ENCODE data around the gene SLC38A2. TPM values are rescaled to one million over a fixed set of nuclear protein-coding genes. Genes with fewer than 3 reads are reported as not detected.

Gene SLC38A2
- total RNA-seq, 1 experiment from 2014 or later: 453 TPM

- no peak for DNase-seq
- Histone ChIP-seq H3K14ac (ENCODE audit: insufficient read depth, low read length) (no peak overlapping the region), H3K27me3 (ENCODE audit: insufficient read depth, low read length) (no peaks in the 10 kb centered on the region), H2AFZ (ENCODE audit: low read length) (no peak overlapping the region), H3K27ac (ENCODE audit: insufficient read length, low read depth, low read length) (no peak overlapping the region), H4K91ac (ENCODE audit: insufficient read length, low read depth, low read length) (no peak overlapping the region), H3K23me2 (ENCODE audit: insufficient read length, low read depth, low read length, poor library complexity, severe bottlenecking) (peaks cover 10% of the 10 kb centered on the region), H2AK5ac (ENCODE audit: insufficient read length, low read length) (no peak overlapping the region), H3K4me2 (ENCODE audit: insufficient read depth, insufficient read length, low read length) (no peak overlapping the region), H3T11ph (ENCODE audit: low read length) (no peak overlapping the region), H4K20me1 (ENCODE audit: control insufficient read depth, insufficient read depth, insufficient read length) (no peaks in the 10 kb centered on the region), H2BK120ac (ENCODE audit: low read depth, low read length, poor library complexity, severe bottlenecking) (no peak overlapping the region), H3K18ac (ENCODE audit: insufficient read length, low read depth, low read length) (no peak overlapping the region), H3K23ac (ENCODE audit: insufficient read length, low read depth, low read length) (no peak overlapping the region), H3K79me2 (ENCODE audit: insufficient read depth, low read length) (peaks cover 17% of the 10 kb centered on the region; the same call in 1 of the 2 replicates), H3K9ac (ENCODE audit: extremely low read depth, insufficient read length, low read length) (no peak overlapping the region), H3K4ac (ENCODE audit: low read depth, low read length) (no peak overlapping the region), H3K79me1 (ENCODE audit: insufficient read depth, low read depth, low read length, poor library complexity, severe bottlenecking) (no peaks in the 10 kb centered on the region), H3K56ac (ENCODE audit: insufficient read length, low read depth, low read length) (no peak overlapping the region), H2BK12ac (ENCODE audit: insufficient read length, low read depth, low read length) (no peak overlapping the region), H2BK20ac (ENCODE audit: low read depth, low read length, poor library complexity, severe bottlenecking) (no peak overlapping the region), H3K9me3 (ENCODE audit: control insufficient read depth, low read depth, low read length) (no peaks in the 10 kb centered on the region), H2BK15ac (ENCODE audit: low read depth, low read length) (no peak overlapping the region), H2BK5ac (ENCODE audit: insufficient read length, low read length) (no peak overlapping the region), H3K4me1 (ENCODE audit: insufficient read depth, low read length) (no peaks in the 10 kb centered on the region; the same call in 1 of the 2 replicates), H4K8ac (replicated peaks; ENCODE audit: insufficient read length, low read depth, low read length) (no peak overlapping the region), H4K5ac (ENCODE audit: insufficient read length, low read depth, low read length) (no peak overlapping the region)
- WGBS (ENCODE audit: extremely low coverage, insufficient read length, low lambda C conversion rate): no CpG with 5 or more reads among the region's 4 CpGs
- H3K36me3 Mint-ChIP-seq (ENCODE audit: insufficient read depth in 1 of 3, low read depth in 3 of 3): peaks cover 24 to 28% (median 25%) of the 10 kb centered on the region in 3 experiments
- TF ChIP-seq CTCF (conservative IDR thresholded peaks at IDR 0.05): no peak
- no peak overlapping the region for H3K4me3 Mint-ChIP-seq
- peaks cover 6 to 9% of the 10 kb centered on the region in 2 experiments; a peak in 4 of 5 replicates for H3K9me3 Mint-ChIP-seq
- H3K4me1 Mint-ChIP-seq: peaks cover 44 to 45% of the 10 kb centered on the region in 2 experiments
- no peak overlapping the region for H3K27ac Mint-ChIP-seq
- peaks cover 6% of the 10 kb centered on the region for H3K27me3 Mint-ChIP-seq (ENCODE audit: low read depth)
Measured at GRCh38 chr12:46374711-46375110, 2.1 kb upstream of the SLC38A2 start.
